NT2/D1 (cell line): Measurements from ENCODE around the gene CGB5.
"Not testable (repeated sequence)": the region's sequence is repeated elsewhere in the genome, so short reads cannot be mapped to it uniquely, and the experiment has no call there.

Experiments used
- DNase-seq: peaks from one replicate; pipeline ENCODE4 v3.0.0-alpha.2; 2011; ENCODE audit warnings: low read depth, low spot score
- H3K27me3 ChIP-seq: 2 replicates; pipeline ENCODE4 v1.6.0; 2011; ENCODE audit warnings: mild to moderate bottlenecking; ENCODE audit not compliant: insufficient read length, insufficient read depth
- H3K36me3 ChIP-seq: 2 replicates; pipeline ENCODE4 v1.6.1; 2011; ENCODE audit warnings: mild to moderate bottlenecking, low read length, mixed read lengths; ENCODE audit not compliant: insufficient read depth, insufficient read length
- H3K4me1 ChIP-seq: 2 replicates; pipeline ENCODE4 v1.5.1; 2011; ENCODE audit not compliant: insufficient read depth, insufficient read length
- H3K4me3 ChIP-seq: 2 replicates; pipeline ENCODE4 v1.5.1; 2011; ENCODE audit warnings: low read depth; ENCODE audit not compliant: insufficient read length
- H3K9ac ChIP-seq: 2 replicates; pipeline ENCODE4 v1.6.0; 2011; ENCODE audit warnings: low read depth; ENCODE audit not compliant: insufficient read length
- H3K9me3 ChIP-seq: 2 replicates; pipeline ENCODE4 v1.5.1; 2011; ENCODE audit warnings: mild to moderate bottlenecking, low read length; ENCODE audit not compliant: insufficient read depth
- SUZ12 ChIP-seq: IDR thresholded peaks from 2 replicates; pipeline ENCODE4 v1.6.1; 2011; ENCODE audit not compliant: insufficient read length, insufficient read depth; ENCODE audit errors: extremely low read depth
- YY1 ChIP-seq: IDR thresholded peaks from 2 replicates; pipeline ENCODE4 v1.6.1; 2011; ENCODE audit not compliant: insufficient read length, insufficient read depth
- ZNF274 ChIP-seq: IDR thresholded peaks from 2 replicates; pipeline ENCODE4 v1.6.1; 2011; ENCODE audit warnings: mild to moderate bottlenecking, low read depth, low read length

CGB5 gene

DNA sequence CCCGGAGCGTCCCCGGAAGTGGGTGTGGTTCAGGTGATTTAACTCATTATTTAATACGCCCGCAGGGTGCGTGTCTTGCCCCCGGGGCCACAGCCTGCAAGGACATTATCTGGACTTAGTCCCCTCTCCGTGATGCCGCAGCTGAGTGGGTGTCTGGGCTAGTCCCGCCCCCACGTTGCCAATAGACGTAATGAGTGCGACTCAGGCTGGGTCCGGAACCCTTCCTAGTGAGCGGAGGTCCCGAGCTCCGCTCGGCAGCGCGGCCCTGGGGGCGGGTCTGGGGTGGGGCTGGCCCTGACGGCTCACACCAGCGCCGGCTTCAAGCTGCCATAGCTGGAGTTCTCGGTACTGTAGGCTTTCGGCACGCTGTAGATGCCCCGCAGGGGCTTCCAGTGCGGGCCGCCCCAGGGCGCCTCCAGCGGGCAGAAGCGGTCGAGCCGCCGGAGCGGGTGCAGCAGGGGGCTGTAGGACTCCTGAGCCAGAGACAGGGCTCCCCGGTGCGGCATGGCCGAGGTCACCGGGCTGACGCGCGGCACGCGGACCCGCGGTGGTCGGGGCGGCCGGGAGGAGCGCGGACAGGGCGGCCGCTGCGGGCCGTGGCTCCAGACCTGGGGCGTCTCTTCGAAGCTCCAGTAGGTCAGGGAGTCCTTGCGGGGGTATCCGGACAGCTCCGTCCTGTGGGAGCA lies 25.8 kb upstream of the CGB5 start:
- H3K36me3 ChIP-seq, result peaks cover 35% of the 10 kb centered on the region
- no peaks in the 10 kb centered on the region for H3K9me3 ChIP-seq
- H3K4me3 ChIP-seq, result peak overlapping the region; percentile 8
- H3K4me1 ChIP-seq, result peaks cover 6% of the 10 kb centered on the region
- no peaks in the 10 kb centered on the region for H3K27me3 ChIP-seq
- TF ChIP-seq SUZ12 (no peak), YY1 (no peak), ZNF274 (no peak)
- DNase-seq, result no peak
- peak overlapping the region; percentile 51 for H3K9ac ChIP-seq

- H3K9ac ChIP-seq, result peak overlapping the region; percentile 51
- DNase-seq, result not testable (repeated sequence)
Observed at GRCh38 chr19:49018388-49019241, 25.0 kb upstream of the CGB5 start.

GRCh38 chr19:49019242-49019932 lies 24.3 kb upstream of the CGB5 start:
- peak; percentile 35 for DNase-seq
- no peaks in the 10 kb centered on the region for H3K9me3 ChIP-seq
- H3K27me3 ChIP-seq, result no peaks in the 10 kb centered on the region
- peaks cover 6% of the 10 kb centered on the region for H3K4me1 ChIP-seq
- no peak for TF ChIP-seq YY1
- no peak for TF ChIP-seq ZNF274
- no peak for TF ChIP-seq SUZ12
- no peak overlapping the region for H3K4me3 ChIP-seq
- no peak overlapping the region for H3K9ac ChIP-seq
- peaks cover 23% of the 10 kb centered on the region for H3K36me3 ChIP-seq

More at GRCh38 chr19:49018388-49019241, 25.0 kb upstream of the CGB5 start:
- not testable (repeated sequence) for H3K4me1 ChIP-seq, H3K9me3 ChIP-seq, H3K27me3 ChIP-seq
- peak overlapping the region; percentile 8 for H3K4me3 ChIP-seq
- peaks cover 30% of the 10 kb centered on the region for H3K36me3 ChIP-seq

DNA sequence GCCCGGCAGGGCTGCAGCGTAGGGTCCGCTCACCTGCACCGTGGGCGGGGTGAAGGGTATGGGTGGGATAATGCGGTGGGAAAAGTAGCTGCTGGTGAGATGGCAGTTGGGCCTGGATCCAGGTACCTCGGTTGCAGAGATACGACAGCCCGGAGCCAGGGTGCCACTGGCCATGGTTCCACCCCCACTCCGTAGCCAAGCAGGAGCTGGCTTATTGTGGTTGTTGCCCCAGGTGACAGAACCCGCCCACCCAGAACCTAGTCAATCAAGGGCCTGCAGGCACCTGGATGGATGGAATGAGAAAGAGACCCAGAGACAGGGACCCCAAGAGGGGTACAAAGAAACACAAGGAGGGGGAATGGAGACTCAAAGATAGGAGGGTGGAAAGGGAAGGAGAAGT lies 23.3 kb upstream of the CGB5 start:
- Histone ChIP-seq H3K4me3 (no peak overlapping the region), H3K9ac (no peak overlapping the region), H3K36me3 (peaks cover 13% of the 10 kb centered on the region), H3K9me3 (no peaks in the 10 kb centered on the region), H3K4me1 (peaks cover 6% of the 10 kb centered on the region), H3K27me3 (no peaks in the 10 kb centered on the region)
- DNase-seq, result no peak
- no peak for TF ChIP-seq YY1
- TF ChIP-seq SUZ12, result no peak
- TF ChIP-seq ZNF274, result no peak

DNA sequence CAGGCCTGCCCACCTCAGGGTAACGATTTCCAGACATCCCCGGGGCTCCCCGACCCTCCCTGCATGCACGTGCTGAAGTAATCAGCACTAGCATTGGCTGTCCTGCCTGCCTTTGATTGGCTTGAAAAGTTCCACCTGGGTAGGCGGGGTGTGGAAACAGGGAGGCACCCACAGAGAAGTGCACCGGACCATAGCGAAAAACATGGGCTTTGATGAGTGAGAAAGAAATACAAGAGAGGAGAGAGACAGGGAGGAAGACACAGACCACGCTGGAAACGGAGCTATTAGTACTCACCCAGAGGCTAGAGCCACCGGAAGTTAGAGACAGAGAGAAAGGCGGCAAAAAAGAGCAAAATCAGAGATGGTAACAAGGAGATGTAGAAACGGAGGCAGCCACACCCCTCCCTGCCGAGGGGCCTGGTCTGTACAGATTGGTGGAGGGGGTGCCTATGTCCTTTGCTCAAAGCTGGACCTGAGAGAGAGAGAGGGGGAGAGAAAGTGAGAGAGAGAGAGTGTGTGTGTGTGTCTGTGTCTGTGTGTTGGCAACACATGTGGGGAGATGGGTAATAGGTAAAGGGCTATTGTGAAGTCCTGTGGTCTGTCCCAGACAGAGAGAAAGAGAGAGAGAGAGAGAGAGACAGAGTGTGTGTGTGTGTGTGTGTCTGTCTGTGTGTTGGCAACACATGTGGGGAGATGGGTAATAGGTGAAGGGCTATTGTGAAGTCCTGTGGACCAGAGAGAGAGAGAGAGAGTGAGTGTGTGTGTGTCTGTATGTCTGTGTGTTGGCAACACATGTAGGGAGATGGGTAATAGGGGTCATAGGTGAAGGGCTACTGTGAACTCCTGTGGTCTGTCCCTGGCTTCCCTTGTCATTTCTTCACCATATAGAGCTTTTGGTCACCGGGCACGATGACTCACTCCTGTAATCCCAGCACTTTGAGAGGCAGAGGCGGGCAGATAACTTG lies 22.4 kb upstream of the CGB5 start:
- Histone ChIP-seq H3K4me3 (no peak overlapping the region), H3K9me3 (no peaks in the 10 kb centered on the region), H3K9ac (no peak overlapping the region), H3K36me3 (peaks cover 5% of the 10 kb centered on the region), H3K4me1 (peaks cover 6% of the 10 kb centered on the region), H3K27me3 (no peaks in the 10 kb centered on the region)
- no peak for DNase-seq
- no peak for TF ChIP-seq ZNF274
- TF ChIP-seq YY1, result no peak
- no peak for TF ChIP-seq SUZ12

DNA sequence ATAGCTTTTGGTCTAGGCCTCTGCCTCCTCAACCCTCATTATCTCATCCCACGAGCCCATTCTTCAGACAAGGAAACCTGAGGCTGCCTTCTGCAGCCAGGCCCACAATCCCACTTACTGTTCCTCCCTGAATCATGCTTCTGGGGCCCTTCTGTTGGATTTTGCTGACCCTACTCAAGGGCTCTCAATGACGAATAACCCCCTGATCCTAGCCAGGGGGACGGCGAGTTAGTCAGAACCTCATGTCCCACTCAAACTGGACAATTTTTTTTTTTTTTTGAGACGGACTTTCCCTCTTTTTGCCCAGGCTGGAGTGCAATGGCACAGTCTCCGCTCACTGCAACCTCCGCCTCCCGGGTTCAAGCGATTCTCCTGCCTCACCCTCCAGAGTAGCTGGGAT lies 21.5 kb upstream of the CGB5 start:
- no peak overlapping the region for H3K9ac ChIP-seq
- no peak overlapping the region for H3K4me3 ChIP-seq
- no peaks in the 10 kb centered on the region for H3K27me3 ChIP-seq
- peaks cover 6% of the 10 kb centered on the region for H3K4me1 ChIP-seq
- TF ChIP-seq SUZ12 (no peak), YY1 (no peak), ZNF274 (no peak)
- H3K9me3 ChIP-seq, result no peaks in the 10 kb centered on the region
- no peak for DNase-seq
- H3K36me3 ChIP-seq, result no peaks in the 10 kb centered on the region

- not testable (repeated sequence) for H3K4me1 ChIP-seq, DNase-seq, H3K27me3 ChIP-seq, H3K36me3 ChIP-seq, H3K4me3 ChIP-seq, H3K9ac ChIP-seq, H3K9me3 ChIP-seq
Observed at GRCh38 chr19:49024233-49024632, 19.4 kb upstream of the CGB5 start, which contains the start of gene CGB3. Gene CGB3 (minus strand): TSS chr19:49024333. CDS start chr19:49023971, 362 bp downstream.

DNA sequence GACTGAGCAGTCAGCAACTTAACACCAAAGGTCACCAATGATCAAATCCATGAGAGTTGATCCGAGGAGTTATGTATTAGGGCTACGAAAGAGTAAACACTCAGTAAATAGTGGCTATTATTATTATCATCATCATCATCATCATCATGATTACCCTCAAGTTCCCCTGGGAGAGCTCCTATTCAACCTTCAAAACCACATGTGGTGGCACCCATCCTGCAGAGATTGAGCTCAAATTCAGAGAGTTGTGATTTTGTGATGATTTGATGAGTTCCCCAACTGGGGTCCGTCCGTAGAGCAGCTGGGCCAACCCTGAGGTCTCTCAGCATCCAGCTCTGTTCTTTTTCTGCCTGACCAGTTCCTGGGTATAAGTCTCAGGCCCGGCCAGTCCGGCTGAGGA lies 18.6 kb upstream of the CGB5 start:
- H3K36me3 ChIP-seq, H3K9ac ChIP-seq, DNase-seq, H3K4me3 ChIP-seq, H3K9me3 ChIP-seq, H3K4me1 ChIP-seq, H3K27me3 ChIP-seq: not testable (repeated sequence)

- not testable (repeated sequence) for DNase-seq, H3K36me3 ChIP-seq
Observed at GRCh38 chr19:49025599-49025998, 18.0 kb upstream of the CGB5 start.

DNA sequence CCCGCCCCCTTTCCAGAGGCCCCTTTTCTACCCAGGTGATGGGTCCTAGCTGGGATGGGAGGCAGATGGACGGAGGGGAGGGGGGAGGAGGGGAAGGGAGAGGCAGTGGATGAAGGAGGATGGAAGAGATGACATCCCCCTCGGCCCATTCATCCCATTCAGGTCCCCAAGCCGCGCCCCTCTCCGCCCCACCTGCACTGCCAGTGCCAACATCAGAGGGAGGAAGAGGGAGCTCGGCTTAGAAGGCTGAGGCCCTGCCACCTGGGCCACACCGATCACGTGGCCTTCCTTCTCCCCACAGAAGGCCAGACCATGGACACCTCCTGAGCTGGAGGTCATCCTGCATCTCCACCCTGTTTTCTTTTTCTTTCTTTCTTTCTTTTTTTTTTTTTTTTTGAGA lies 15.0 kb upstream of the CGB5 start:
- not testable (repeated sequence) for H3K4me1 ChIP-seq, H3K27me3 ChIP-seq, H3K9me3 ChIP-seq, H3K36me3 ChIP-seq, DNase-seq, H3K4me3 ChIP-seq, H3K9ac ChIP-seq

More at GRCh38 chr19:49025599-49025998, 18.0 kb upstream of the CGB5 start:
- not testable (repeated sequence) for H3K4me3 ChIP-seq, H3K4me1 ChIP-seq, H3K9me3 ChIP-seq, H3K9ac ChIP-seq, H3K27me3 ChIP-seq
